Endometrial microvascular endothelial cells (primary cell): ENCODE data around the gene CARD8. TPM values are rescaled to one million over a fixed set of nuclear protein-coding genes. Genes with fewer than 3 reads are reported as not detected.
"Not testable (repeated sequence)": the region's sequence is repeated elsewhere in the genome, so short reads cannot be mapped to it uniquely, and the experiment has no call there.

Source experiments
- in situ Hi-C: cut with HindIII; loops from 2 replicates; pipeline ENCODE4 v1.10.0; 2017; ENCODE audit warnings: low sequenced_read_pairs, low pct_unique_long_range_greater_than_20kb; ENCODE audit errors: inconsistent ontology term
- total RNA-seq: library from RNA; depleted of rRNA; stranded (reverse); fragments of >200 nt; gene quantifications from one replicate; pipeline ENCODE4 v1.2.3, GENCODE V29; 2015; ENCODE audit errors: inconsistent ontology term

CARD8 gene
- total RNA-seq, 1 donor from 2014 or later = 36.9 TPM

DNA sequence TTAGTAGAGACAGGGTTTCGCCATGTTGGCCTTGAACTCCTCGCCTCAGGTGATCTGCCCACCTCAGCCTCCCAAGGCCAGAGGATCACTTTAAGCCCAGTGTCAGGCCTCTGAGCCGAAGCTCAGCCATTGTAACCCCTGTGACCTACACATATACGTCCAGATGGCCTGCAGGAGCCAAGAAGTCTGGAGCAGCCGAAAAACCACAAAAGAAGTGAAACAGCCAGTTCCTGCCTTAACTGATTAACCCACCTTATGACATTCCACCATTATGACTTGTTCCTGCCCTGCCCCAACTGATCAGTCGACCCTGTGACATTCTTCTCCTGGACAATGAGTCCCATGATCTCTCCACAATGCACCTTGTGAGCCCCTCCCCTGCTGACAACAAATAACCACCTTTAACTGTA, 13.9 kb upstream of the CARD8 start:
- in situ Hi-C loops = not testable (repeated sequence)

- in situ Hi-C loops = not testable (repeated sequence)
These were observed 9.6 kb upstream of the CARD8 start for GRCh38 chr19:48265326-48265725.

DNA sequence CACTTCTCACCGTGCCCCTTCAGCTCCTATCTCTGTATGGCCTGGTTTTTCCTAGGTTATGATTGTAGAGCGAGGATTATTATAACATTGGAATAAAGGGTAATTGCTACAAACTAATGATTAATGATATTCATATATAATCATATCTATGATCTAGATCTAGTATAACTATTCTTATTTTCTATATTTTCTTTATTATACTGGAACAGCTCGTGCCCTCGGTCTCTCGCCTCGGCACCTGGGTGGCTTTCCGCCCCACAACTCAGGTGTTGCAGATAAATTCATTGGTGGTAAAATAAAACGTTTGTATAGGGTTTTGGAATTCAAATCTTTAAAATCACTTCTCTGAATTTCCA, 4.6 kb upstream of the CARD8 start:
- in situ Hi-C loops = not testable (repeated sequence)

DNA sequence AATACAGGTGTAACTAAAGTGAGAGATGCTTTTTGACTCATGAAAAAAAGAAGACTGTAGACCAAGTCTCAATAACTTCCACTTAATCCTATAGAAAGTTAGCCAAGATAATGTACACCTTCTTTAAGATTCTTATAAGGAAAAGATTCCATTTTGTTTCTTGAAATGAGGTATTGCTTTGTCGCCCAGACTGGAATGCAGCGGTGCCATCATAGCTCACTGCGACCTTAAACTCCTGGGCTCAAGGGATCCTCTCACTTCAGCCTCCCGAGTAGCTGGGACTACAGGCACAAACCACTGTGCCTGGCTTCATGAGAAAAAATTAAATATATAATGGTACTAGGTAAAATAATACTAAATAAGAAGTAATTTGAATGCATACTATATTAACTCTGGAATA, 3.3 kb upstream of the CARD8 start:
- in situ Hi-C loops = not testable (repeated sequence)

DNA sequence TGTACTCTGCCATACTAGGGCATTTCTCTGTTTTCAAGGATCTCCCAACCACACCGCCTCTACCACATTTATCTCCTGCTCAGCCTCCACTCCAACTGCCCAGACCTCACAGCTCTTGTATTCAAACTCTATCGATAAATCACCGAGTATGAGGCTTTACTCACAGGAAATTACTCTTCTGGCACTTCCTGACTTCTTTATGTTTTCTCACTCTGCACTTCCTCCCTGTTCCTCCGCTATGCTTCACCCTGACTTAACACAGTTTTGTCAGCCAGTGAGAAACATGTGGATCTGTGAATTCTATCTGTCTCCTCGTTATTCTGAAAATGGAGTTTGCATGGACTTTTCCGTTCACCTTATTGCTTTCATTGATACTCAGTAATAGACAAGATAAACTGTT, 2.6 kb upstream of the CARD8 start:
- in situ Hi-C loops = no loop called here

DNA sequence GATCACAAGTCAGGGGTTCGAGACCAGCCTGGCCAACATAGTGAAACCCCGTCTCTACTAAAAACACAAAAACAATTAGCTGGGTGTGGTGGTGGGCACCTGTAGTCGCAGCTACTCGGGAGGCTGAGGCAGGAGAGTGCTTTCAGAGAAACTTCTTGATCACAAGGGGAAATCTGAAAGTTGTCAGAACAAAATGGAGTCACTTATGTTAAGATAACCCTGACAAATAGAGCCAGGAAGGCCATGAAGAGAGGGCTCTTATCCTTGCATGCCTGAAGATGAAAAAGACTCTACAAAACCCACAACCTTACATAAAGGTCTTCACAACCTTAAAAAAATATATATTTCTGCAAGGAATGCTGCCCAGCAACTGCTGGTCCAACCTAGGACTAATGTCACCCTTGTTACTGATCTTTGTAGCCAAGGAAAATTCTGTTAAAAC, 1.2 kb downstream of the CARD8 start:
- in situ Hi-C loops = no loop called here

- in situ Hi-C loops = no loop called here
These were observed 1.7 kb downstream of the CARD8 start for GRCh38 chr19:48253999-48254398.

GRCh38 chr19:48252609-48253008, 3.1 kb downstream of the CARD8 start:
- in situ Hi-C loops = no loop called here

GRCh38 chr19:48250290-48251025, 5.3 kb downstream of the CARD8 start:
- in situ Hi-C loops = no loop called here

DNA sequence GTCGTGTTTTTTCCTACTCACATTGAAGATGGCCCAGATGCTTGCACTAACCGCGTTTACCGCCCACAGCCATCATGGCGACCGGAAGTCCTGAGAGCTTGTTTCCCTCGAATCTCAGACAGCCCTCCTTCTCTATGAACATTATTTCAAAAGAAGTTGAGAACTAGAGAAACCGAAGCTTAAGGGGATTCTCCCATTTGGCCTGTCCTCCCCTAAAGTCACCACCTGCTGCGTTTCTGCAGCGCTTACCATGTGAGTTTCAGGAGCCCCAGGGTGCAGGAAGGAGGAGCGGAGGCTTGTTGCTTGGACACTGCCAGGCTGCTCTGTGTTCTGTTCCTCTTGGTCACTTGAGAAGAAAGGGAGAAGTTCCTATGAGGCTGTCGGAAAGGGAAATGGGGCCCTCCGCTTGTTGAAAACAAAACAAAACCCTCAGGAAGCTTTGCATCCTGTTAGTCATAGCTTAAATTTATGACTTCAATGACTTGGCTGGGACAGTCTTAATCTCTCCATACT, 6.2 kb downstream of the CARD8 start:
- in situ Hi-C loops = no loop called here

DNA sequence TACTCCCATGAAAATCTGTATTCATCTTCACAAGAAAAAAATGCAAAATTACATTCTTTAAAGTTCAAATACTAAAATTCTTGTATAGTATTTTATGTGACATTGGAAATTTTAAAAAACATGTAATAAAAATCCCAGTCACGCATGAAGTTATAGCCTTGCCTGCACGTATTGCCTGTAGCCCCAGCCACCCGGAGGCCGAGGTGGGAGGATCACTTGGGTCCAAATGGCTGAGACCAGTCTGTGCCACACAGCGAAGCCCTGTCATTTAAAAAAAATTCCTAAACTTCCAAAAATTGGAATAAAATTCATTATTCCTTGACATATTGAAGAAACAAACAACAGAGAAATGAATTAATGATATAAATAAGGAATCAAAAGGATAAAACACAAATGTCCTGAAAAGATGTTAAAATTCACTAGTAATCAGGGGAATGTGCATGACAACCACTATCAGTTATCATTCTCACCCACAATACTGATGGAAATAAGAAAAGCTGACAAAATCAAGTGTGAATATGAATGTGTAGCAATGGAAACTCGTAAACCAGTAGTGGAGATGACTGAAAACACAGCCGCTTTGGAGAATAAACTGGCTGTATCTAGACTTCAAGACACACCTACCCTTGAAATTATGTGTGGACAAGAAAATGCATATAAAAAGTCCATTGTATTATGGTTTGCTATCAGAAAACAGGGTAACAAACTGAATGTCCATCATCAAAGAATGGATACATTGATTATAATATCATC, 7.5 kb downstream of the CARD8 start:
- in situ Hi-C loops = no loop called here

DNA sequence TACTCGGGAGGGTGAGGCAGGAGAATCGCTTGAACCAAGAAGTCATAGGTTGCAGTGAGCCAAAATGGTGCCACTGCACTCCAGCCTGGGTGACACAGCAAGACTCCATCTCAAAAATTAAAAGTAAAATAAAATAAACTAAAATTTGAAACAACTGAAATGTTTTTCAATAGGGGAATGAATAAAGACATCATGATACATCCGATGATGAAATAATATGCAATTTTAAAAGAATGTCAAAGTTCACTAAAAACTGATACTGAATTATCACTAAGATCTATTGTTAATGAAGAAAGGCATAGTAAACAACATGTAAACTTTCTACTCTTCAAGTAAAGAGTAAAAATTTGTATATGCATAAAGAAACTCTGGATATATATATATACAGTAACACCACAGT, 8.5 kb downstream of the CARD8 start:
- in situ Hi-C loops = no loop called here

DNA sequence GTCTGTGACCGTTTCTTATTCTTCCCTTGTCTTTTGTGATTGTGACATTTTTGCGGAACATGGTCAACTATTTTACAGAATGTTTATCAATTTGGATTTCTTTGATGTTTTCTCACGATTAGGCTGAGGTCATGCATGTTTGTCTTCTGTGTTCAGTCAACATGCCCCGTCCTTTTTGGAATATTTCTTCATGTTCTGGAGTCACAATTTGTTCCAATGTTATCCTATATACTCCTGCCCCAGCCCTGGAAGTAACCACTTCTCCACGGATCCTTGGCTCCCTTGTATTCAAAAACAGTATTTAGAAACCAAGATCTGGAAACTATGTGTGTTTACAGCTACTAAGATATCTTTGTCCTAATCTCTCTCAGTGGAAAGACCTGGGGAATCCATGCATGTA, 9.6 kb downstream of the CARD8 start:
- in situ Hi-C loops = no loop called here

GRCh38 chr19:48244281-48244680, 11.4 kb downstream of the CARD8 start:
- in situ Hi-C loops = no loop called here

DNA sequence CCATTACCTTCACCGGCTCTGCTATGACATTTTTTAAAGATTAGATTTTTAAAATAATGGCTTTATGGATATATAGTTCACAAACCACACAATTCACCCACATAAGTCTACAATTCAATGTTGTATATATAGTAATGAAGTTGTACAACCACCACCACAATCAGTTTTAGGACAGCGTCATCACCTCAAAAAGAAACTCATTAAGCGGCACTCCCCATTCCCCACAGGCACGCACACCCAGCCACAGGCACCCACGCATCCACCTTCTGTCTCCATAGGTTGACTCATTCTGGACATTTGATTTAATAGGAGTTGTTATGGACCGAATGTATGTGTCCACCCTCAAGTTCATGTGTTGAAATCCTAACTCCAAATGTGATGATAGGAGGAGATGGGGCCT, 13.9 kb downstream of the CARD8 start:
- in situ Hi-C loops = not testable (repeated sequence)

DNA sequence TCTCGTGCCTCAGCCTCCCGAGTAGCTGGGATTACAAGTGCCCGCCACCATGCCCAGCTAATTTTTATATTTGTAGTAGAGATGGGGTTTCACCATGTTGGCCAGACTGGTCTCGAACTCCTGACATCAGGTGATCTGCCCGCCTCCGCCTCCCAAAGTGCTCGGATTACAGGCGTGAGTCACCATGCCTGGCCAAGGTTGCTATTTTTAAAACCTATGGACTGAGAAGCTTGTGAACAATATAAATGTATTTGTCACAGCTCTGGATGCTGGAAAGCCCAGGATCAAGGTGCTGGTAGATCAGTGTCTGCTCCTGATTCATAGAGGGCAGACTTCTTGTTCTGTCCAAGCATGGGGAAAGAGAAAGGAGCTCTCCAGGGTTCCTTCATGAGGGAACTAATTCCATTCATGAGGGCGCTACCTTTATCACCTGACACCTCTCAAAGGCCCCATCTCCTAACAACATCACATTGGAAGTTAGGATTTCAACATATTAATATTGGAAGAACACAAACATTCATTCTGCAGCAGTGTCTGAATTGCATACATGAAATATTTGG, 16.1 kb downstream of the CARD8 start:
- in situ Hi-C loops = no loop called here

- in situ Hi-C loops = no loop called here
These were observed 16.6 kb downstream of the CARD8 start for GRCh38 chr19:48239120-48239519.

GRCh38 chr19:48237057-48237456, 18.7 kb downstream of the CARD8 start:
- in situ Hi-C loops = no loop called here

DNA sequence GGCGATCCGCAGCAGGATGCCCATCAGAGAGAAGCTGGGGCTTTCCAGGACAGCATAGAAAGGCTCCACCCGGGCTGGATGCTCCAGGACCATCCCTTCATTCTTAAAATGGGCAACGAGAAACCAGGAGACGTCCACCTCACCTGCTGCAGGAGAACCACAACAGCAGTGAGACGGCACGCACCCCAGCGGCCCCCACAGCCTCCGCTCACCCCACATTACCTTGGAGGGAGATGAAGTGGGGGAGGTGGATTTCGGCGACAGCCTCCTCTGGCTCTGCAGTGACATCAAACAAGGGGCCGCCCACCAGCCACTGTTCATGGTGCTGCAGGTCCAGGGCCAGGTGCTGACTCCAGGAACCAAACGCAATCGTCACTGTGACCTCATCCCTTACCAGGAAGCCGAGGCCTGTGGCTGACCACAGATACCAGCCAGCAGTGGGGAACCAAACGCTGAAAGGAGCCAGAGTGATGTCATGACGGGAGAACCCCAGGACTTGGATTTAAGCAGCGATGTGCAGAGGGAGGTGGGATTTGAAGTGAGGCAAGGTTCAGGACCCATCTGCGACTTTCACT, 25.1 kb downstream of the CARD8 start:
- in situ Hi-C loops = no loop called here

DNA sequence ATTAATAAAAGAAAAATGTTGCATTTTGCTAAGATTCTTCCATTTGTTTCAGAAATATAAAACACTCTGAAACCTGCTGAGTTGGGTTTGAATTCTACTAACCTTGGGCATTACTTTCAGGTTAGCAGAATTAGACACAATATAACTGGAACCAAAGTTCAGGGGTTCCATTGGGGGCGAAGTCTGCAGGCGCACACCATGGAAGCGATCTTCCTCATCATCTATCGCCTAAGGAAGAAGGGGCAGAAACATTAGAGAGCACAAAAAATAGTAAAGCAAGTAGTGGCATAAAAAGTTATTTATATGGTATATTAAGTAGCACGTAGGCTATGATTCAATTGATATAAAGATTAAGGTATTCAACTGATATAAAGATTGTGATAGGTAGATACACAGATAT, 34.1 kb downstream of the CARD8 start:
- in situ Hi-C loops = no loop called here
